Gastroesophageal sphincter (tissue), 4 donors: Measurements from ENCODE around the gene SPATA45. TPM values are rescaled to one million over a fixed set of nuclear protein-coding genes. Genes with fewer than 3 reads are reported as not detected.
"Not testable (repeated sequence)": the region's sequence is repeated elsewhere in the genome, so short reads cannot be mapped to it uniquely, and the experiment has no call there.

ENCODE experiments used
- ATAC-seq: fragments of 150-250 bp; one replicate; pipeline ENCODE4 v1.9.1; 2016; ENCODE audit warnings: mild to moderate bottlenecking, moderate library complexity
- H3K27ac ChIP-seq, 4 donors: fragments of 200-600 bp; sonication (generic) in 3 of 4; 1 replicate in 3 of 4; 2 replicates in 1 of 4; pipeline ENCODE4 v1.5.1; 2016 to 2019
- H3K27me3 ChIP-seq: fragments of 200-600 bp; sonication (generic); one replicate; pipeline ENCODE4 v1.5.1; 2019
- H3K36me3 ChIP-seq, 2 donors: fragments of 200-600 bp; sonication (generic); one replicate each; pipeline ENCODE4 v1.5.1; 2019; ENCODE audit warnings: control low read depth in 1 of 2
- H3K4me1 ChIP-seq, 3 donors: fragments of 200-600 bp; sonication (generic); 1 replicate in 2 of 3; 2 replicates in 1 of 3; pipeline ENCODE4 v1.5.1; 2016 to 2019; ENCODE audit warnings: control low read depth in 2 of 3
- H3K4me3 ChIP-seq, 2 donors: fragments of 200-600 bp; sonication (generic); one replicate each; pipeline ENCODE4 v1.5.1; 2019; ENCODE audit warnings: mild to moderate bottlenecking in 1 of 2, moderate library complexity in 1 of 2
- H3K9me3 ChIP-seq, 3 donors: fragments of 200-600 bp; sonication (generic); one replicate each; pipeline ENCODE4 v1.5.1; 2017 to 2019; ENCODE audit warnings: control low read depth in 2 of 3
- CTCF ChIP-seq, 4 experiments: fragments of 200-600 bp in 2 of 4; fragments of 450-650 bp in 2 of 4; sonication (generic) in 1 of 4; IDR thresholded peaks; one replicate each; pipeline ENCODE4 v1.5.1; 2017 to 2019; ENCODE audit warnings: antibody characterized with exemption in 4 of 4, mild to moderate bottlenecking in 2 of 4, moderate library complexity in 2 of 4
- EP300 ChIP-seq: sonication (generic); formaldehyde crosslinking; IDR thresholded peaks from one replicate; pipeline ENCODE4 v1.6.1; 2017; ENCODE audit warnings: antibody characterized with exemption, mild to moderate bottlenecking
- POLR2A ChIP-seq, 2 donors: fragments of 450-650 bp; IDR thresholded peaks; one replicate each; pipeline ENCODE4 v1.6.1; 2017; ENCODE audit warnings: antibody characterized with exemption in 2 of 2, mild to moderate bottlenecking in 2 of 2, moderate library complexity in 1 of 2
- POLR2AphosphoS5 ChIP-seq: sonication (generic); formaldehyde crosslinking; IDR thresholded peaks from one replicate; pipeline ENCODE4 v1.6.1; 2017; ENCODE audit warnings: antibody characterized with exemption
- WGBS, 2 donors: methylation state at CpG; one replicate each; pipeline ENCODE4 v1.1.5; 2018; ENCODE audit warnings: low coverage in 1 of 2; 5-methylcytosine and 5-hydroxymethylcytosine counted together
- total RNA-seq, 4 donors: library from RNA; depleted of rRNA; stranded (reverse); fragments of >200 nt; gene quantifications; one replicate each; pipeline ENCODE4 v1.1.0, GENCODE V29; 2016

The SPATA45 gene
- total RNA-seq, 4 donors from 2014 or later = not detected

- WGBS, 2 donors = 59 to 66% methylated on average over 2 of the region's 2 CpGs
- Histone ChIP-seq H3K27ac (no peak overlapping the region), H3K4me3 (no peak overlapping the region), H3K9me3 (no peaks in the 10 kb centered on the region), H3K4me1 (no peaks in the 10 kb centered on the region), H3K36me3 (peaks cover 0 to 82% of the 10 kb centered on the region in 2 donors), H3K27me3 (no peaks in the 10 kb centered on the region)
- no peak for TF ChIP-seq EP300
- TF ChIP-seq CTCF (IDR thresholded peaks at IDR 0.05) = no peak
- no peak for TF ChIP-seq POLR2A (IDR thresholded peaks at IDR 0.05)
- no peak for TF ChIP-seq POLR2AphosphoS5
- ATAC-seq = no peak
These were observed 26.1 kb upstream of the SPATA45 start for GRCh38 chr1:212873518-212873917.

GRCh38 chr1:212871976-212872375 lies 24.5 kb upstream of the SPATA45 start:
- Histone ChIP-seq H3K4me1 (no peaks in the 10 kb centered on the region), H3K36me3 (peaks cover 0 to 84% of the 10 kb centered on the region in 2 donors), H3K27me3 (no peaks in the 10 kb centered on the region), H3K9me3 (no peaks in the 10 kb centered on the region), H3K27ac (no peak overlapping the region), H3K4me3 (no peak overlapping the region)
- no peak for ATAC-seq
- WGBS, 2 donors = 100% methylated on average over 1 of the region's 1 CpG; no CpG with 5 or more reads in 1 of the 2 donors
- no peak for TF ChIP-seq POLR2A (IDR thresholded peaks at IDR 0.05)

GRCh38 chr1:212867192-212867591 lies 19.7 kb upstream of the SPATA45 start:
- Histone ChIP-seq H3K4me1 (peaks cover 0 to 4% (median 0%) of the 10 kb centered on the region in 3 donors), H3K36me3 (peaks cover 0 to 49% of the 10 kb centered on the region in 2 donors), H3K27me3 (no peaks in the 10 kb centered on the region), H3K9me3 (no peaks in the 10 kb centered on the region), H3K27ac (no peak overlapping the region), H3K4me3 (no peak overlapping the region)
- TF ChIP-seq POLR2AphosphoS5 (no peak), POLR2A (IDR thresholded peaks at IDR 0.05) (no peak), EP300 (no peak), CTCF (IDR thresholded peaks at IDR 0.05) (no peak)
- ATAC-seq = no peak
- 95 to 100% methylated on average over 1 of the region's 1 CpG for WGBS, 2 donors

- no peak for TF ChIP-seq EP300
- no peak for TF ChIP-seq POLR2A (IDR thresholded peaks at IDR 0.05)
- no peak for TF ChIP-seq CTCF (IDR thresholded peaks at IDR 0.05)
- TF ChIP-seq POLR2AphosphoS5 = no peak
- Histone ChIP-seq H3K27ac (no peak overlapping the region), H3K4me1 (peaks cover 0 to 34% (median 0%) of the 10 kb centered on the region in 3 donors), H3K27me3 (no peaks in the 10 kb centered on the region), H3K4me3 (no peak overlapping the region), H3K9me3 (no peaks in the 10 kb centered on the region), H3K36me3 (peaks cover 0 to 26% of the 10 kb centered on the region in 2 donors)
- ATAC-seq = no peak
- 81 to 90% methylated on average over 4 of the region's 4 CpGs for WGBS, 2 donors
These were observed 16.8 kb upstream of the SPATA45 start for GRCh38 chr1:212864201-212864600.

GRCh38 chr1:212863345-212863744 lies 15.9 kb upstream of the SPATA45 start:
- 100% methylated on average over 3 of the region's 10 CpGs; no CpG with 5 or more reads in 1 of the 2 donors for WGBS, 2 donors
- Histone ChIP-seq H3K4me1 (peaks cover 0 to 41% (median 4%) of the 10 kb centered on the region in 3 donors), H3K36me3 (peaks cover 0 to 24% of the 10 kb centered on the region in 2 donors)
- H3K27me3 ChIP-seq, H3K27ac ChIP-seq, ATAC-seq, H3K9me3 ChIP-seq, H3K4me3 ChIP-seq: not testable (repeated sequence)

GRCh38 chr1:212862111-212862690 lies 14.8 kb upstream of the SPATA45 start:
- no peak for TF ChIP-seq POLR2A (IDR thresholded peaks at IDR 0.05)
- no peaks in the 10 kb centered on the region for H3K27me3 ChIP-seq
- H3K4me3 ChIP-seq = no peak overlapping the region
- H3K36me3 ChIP-seq = peaks cover 0 to 14% of the 10 kb centered on the region in 2 donors
- ATAC-seq = no peak
- peaks cover 0 to 45% (median 4%) of the 10 kb centered on the region in 3 donors for H3K4me1 ChIP-seq
- WGBS, 2 donors = 88 to 95% methylated on average over 2 of the region's 2 CpGs
- no peaks in the 10 kb centered on the region for H3K9me3 ChIP-seq
- no peak overlapping the region for H3K27ac ChIP-seq
